DOHH2 (cell line): ENCODE measurements around the gene SLC22A2.

Experiments used
- CTCF ChIP-seq: fragments of 200-600 bp; sonication (generic); IDR thresholded peaks from one replicate; pipeline ENCODE4 v1.5.1; 2014; ENCODE audit warnings: antibody characterized with exemption, mild to moderate bottlenecking, low read depth, low read length; ENCODE audit not compliant: poor library complexity, severe bottlenecking
- EZH2phosphoT487 ChIP-seq: fragments of 200-600 bp; sonication (generic); IDR thresholded peaks from 2 replicates; pipeline ENCODE4 v1.6.1; 2017; ENCODE audit warnings: borderline replicate concordance, mild to moderate bottlenecking, antibody characterized with exemption, low read length, moderate library complexity, mixed read lengths

DNA sequence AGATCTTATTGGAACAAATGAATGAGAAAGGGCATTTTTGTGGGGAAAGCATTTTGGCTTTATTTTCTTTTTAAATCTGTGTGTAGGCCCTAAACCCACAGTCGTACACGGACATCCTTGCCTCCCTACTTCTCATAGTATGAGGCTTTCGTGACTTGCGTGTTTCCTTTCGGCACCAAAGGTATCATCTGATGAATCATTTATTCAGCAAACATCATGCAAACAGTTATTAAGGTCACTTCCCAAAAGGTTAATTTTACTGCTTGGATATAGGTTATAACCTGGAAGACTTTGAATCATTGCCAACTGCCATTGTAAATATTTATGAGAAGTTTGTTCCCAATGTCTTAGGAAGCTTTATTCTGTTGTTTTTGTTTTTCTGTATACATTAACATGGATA lies 15.1 kb upstream of the SLC22A2 start:
- TF ChIP-seq CTCF (no peak), EZH2phosphoT487 (no peak)
